ENCODE measurements around the gene GCG.

GRCh38 chr2:162177301-162177700, 25.3 kb upstream of the GCG start:
- TF ChIP-seq CTCF (IDR thresholded peaks at IDR 0.05) (no peak), EP300 (IDR thresholded peaks at IDR 0.05; ENCODE audit: low read depth) (no peak)

All from transverse colon (tissue), 3 donors.